A549 (cell line): ENCODE measurements around the gene AR.

Experiments used
- BHLHE40 ChIP-seq: IDR thresholded peaks from 2 replicates; pipeline ENCODE4 v1.6.1; 2012; ENCODE audit warnings: low read depth, low read length, inconsistent platforms
- CEBPB ChIP-seq, 2 experiments: fragments of >200 bp in 1 of 2; sonication (Bioruptor Twin) in 1 of 2; formaldehyde crosslinking in 1 of 2; IDR thresholded peaks; 2 replicates each; pipeline ENCODE4 v1.6.1; 2012 to 2016
- CTCF ChIP-seq: fragments of >200 bp; sonication (Bioruptor Twin); formaldehyde crosslinking; IDR thresholded peaks from 3 replicates; pipeline ENCODE4 v1.5.1; 2016
- ELK1 ChIP-seq: fragments of 150-350 bp; IDR thresholded peaks from 2 replicates; pipeline ENCODE4 v1.6.1; 2014; ENCODE audit warnings: low read depth, mild to moderate bottlenecking, low read length
- HDAC2 ChIP-seq: fragments of 200-600 bp; sonication (generic); IDR thresholded peaks from 2 replicates; pipeline ENCODE4 v1.6.1; 2016
- POLR2A ChIP-seq: IDR thresholded peaks from 2 replicates; pipeline ENCODE4 v1.6.1; 2012; ENCODE audit warnings: mild to moderate bottlenecking, low read length

- TF ChIP-seq CTCF (no peak), BHLHE40 (no peak), POLR2A (no peak), CEBPB (IDR thresholded peaks at IDR 0.05) (no peak), HDAC2 (no peak), ELK1 (no peak)
Observed at GRCh38 chrX:67674741-67675140, 130.9 kb downstream of the AR start.
